Activated CD8-positive, alpha-beta memory T cell treated with anti-CD3 and anti-CD28 coated beads for 36 hours (primary cell): ENCODE results near the gene CD48. TPM values are rescaled to one million over a fixed set of nuclear protein-coding genes. Genes with fewer than 3 reads are reported as not detected.

Source experiments
- CTCF ChIA-PET: fragments of 350-600 bp; sonication (Branson Sonifier 250); formaldehyde crosslinking; loops from one replicate; lab custom pipeline; 2021; ENCODE audit warnings: antibody characterized with exemption; lab: Charles Lee
- POLR2A ChIA-PET: fragments of 350-600 bp; sonication (Branson Sonifier 250); formaldehyde crosslinking; loops from one replicate; lab custom pipeline; 2021; ENCODE audit warnings: antibody characterized with exemption; lab: Charles Lee
- total RNA-seq, 2 experiments: library from RNA; stranded (reverse); gene quantifications; one replicate each; pipeline ENCODE4 v1.2.3, GENCODE V29; 2021

CD48 gene
- total RNA-seq, 2 experiments from 2014 or later: 292 to 307 TPM

- CTCF ChIA-PET: interaction anchor here (1.2 kb wide), 1 partner anchor 16 kb away, joined by 5 read pairs; no protein-coding TSS in a partner anchor
Measured at GRCh38 chr1:160637821-160638539, 73.6 kb downstream of the CD48 start.

DNA sequence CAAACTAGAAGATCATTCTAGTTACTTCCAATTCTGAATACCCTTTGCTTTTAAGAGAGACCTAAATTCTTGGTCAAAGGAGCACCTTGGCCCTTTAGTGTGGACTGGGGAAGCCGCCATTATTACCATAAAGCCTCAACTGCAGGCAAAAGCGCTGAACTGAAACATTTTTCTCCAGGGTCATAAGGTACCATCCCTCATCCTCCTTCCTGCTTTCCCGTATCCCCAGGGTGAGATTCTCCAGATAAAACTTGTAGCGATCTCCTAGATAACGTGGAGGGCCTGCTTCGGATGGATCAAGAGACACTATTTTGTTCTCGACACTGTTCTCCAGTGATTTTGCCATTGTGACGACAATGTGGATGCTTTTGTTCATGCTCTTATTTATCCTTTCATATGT lies 74.6 kb downstream of the CD48 start:
- CTCF ChIA-PET: interaction anchor here (0.9 to 1.2 kb wide), 2 partner anchors 15 to 38 kb away, joined by 3 to 5 read pairs; no protein-coding TSS in a partner anchor
- POLR2A ChIA-PET: interaction anchor here (1.2 kb wide), 2 partner anchors 9 to 10 kb away, joined by 3 to 8 read pairs; partner anchors contain the start of gene SLAMF1

More at GRCh38 chr1:160637821-160638539, 73.6 kb downstream of the CD48 start:
- POLR2A ChIA-PET: interaction anchor here (0.7 to 1.2 kb wide), 3 partner anchors 9 to 191 kb away, joined by 3 to 8 read pairs (median 6); partner anchors contain the start of gene SLAMF1

DNA sequence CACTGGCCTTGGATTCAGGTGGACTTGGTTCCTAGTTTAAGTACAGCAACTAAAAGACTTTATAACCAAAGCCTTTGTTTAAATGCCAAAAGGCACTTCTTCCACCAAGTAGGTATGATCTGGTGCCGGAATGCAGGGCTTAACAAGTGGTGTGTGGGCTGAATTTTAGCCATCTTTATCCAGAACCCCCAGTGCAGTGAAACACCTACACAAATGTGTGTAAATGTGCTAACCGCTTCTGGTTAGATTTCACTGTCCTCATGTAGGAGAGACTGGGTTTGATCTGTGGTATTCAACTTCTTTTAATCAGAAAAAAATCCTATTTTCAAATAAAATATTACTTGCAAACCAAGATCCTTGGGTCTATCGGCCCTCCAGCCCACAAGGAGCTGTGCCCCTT lies 75.1 kb downstream of the CD48 start:
- POLR2A ChIA-PET: no interaction called here
- CTCF ChIA-PET: interaction anchor here (0.9 kb wide), 1 partner anchor 39 kb away, joined by 3 read pairs; no protein-coding TSS in a partner anchor

GRCh38 chr1:160636076-160636475 lies 75.5 kb downstream of the CD48 start:
- POLR2A ChIA-PET: interaction anchor here (0.6 to 0.7 kb wide), 3 partner anchors 27 to 810 kb away, joined by 3 to 4 read pairs (median 3); no protein-coding TSS in a partner anchor

GRCh38 chr1:160634543-160635491 lies 76.8 kb downstream of the CD48 start:
- POLR2A ChIA-PET: interaction anchor here (0.7 kb wide), 1 partner anchor 70 kb away, joined by 3 read pairs; no protein-coding TSS in a partner anchor
- CTCF ChIA-PET: interaction anchor here (0.7 kb wide), 1 partner anchor 48 kb away, joined by 3 read pairs; no protein-coding TSS in a partner anchor

More at GRCh38 chr1:160636076-160636475, 75.5 kb downstream of the CD48 start:
- CTCF ChIA-PET: no interaction called here

- ChIA-PET POLR2A (no interaction called here), CTCF (interaction anchor here (1.3 kb wide), 1 partner anchor 49 kb away, joined by 3 read pairs; no protein-coding TSS in a partner anchor)
Measured at GRCh38 chr1:160633330-160633903, 78.2 kb downstream of the CD48 start.

DNA sequence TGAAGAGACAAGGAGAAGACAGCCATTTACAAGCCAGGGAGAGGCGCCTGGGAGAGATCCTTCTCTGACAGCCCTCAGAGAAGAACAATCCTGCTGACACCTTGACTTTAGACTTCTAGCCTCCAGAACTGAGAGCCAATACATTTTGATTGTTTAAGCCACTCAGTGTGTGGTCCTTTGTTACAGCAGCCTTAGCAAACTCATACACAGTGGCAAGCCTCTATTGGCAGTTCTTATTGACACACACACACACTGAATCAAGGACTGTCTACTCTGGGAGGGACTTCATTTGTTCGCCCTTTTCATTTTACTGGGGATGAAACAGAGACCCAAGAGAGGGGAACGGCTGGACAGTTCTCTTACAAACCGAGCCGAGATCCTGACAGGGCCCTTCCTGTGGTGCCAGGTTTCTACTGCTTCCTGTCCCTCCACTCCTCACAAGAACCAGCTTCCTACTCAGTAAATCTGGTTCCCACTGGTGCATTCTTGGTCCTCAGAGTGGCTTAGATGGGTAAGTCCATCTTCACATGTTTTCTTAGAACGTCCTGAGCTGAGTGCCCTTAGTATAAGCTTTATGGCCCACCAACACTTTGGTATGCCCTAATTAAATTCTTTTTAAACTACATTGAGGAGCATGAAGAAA lies 79.5 kb downstream of the CD48 start:
- ChIA-PET POLR2A (no interaction called here), CTCF (interaction anchor here (0.8 to 1.3 kb wide), 3 partner anchors 13 to 51 kb away, joined by 3 read pairs; no protein-coding TSS in a partner anchor)

- ChIA-PET POLR2A (interaction anchor here (1.2 kb wide), 1 partner anchor 9 kb away, joined by 4 read pairs; no protein-coding TSS in a partner anchor), CTCF (interaction anchor here (1.1 kb wide), 1 partner anchor 11 kb away, joined by 3 read pairs; no protein-coding TSS in a partner anchor)
Measured at GRCh38 chr1:160630523-160631451, 80.8 kb downstream of the CD48 start.

GRCh38 chr1:160629286-160630210 lies 82.1 kb downstream of the CD48 start:
- CTCF ChIA-PET: interaction anchor here (1.1 to 1.6 kb wide), 2 partner anchors 11 to 46 kb away, joined by 4 to 8 read pairs; no protein-coding TSS in a partner anchor
- POLR2A ChIA-PET: interaction anchor here (1.0 to 2.5 kb wide), 4 partner anchors 8 to 46 kb away, joined by 3 to 9 read pairs (median 7); partner anchors contain the start of gene SLAMF1

- CTCF ChIA-PET: interaction anchor here (1.1 to 1.6 kb wide), 2 partner anchors 12 to 47 kb away, joined by 4 to 8 read pairs; no protein-coding TSS in a partner anchor
- POLR2A ChIA-PET: interaction anchor here (0.6 to 2.5 kb wide), 6 partner anchors 9 to 45 kb away, joined by 3 to 9 read pairs (median 4); partner anchors contain the start of gene SLAMF1
Measured at GRCh38 chr1:160628799-160629263, 82.8 kb downstream of the CD48 start.

Other genes with a start within 250 kb of the CD48 start
- 10 to 100 TPM; 40.0 to 41.9 TPM for gene SLAMF6, start 188.6 kb downstream of the CD48 start, total RNA-seq
- gene CD84, start 132.3 kb downstream of the CD48 start, total RNA-seq: 10 to 100 TPM; 15.7 to 17.6 TPM
- gene SLAMF1, start 64.8 kb downstream of the CD48 start, total RNA-seq: 100 to 1,000 TPM; 102 to 105 TPM
- 10 to 100 TPM; 75.2 to 75.4 TPM for gene SLAMF7, start 27.4 kb upstream of the CD48 start, total RNA-seq
- gene LY9, start 84.4 kb upstream of the CD48 start, total RNA-seq: 1 to 10 TPM; 4.2 to 4.8 TPM
- 1 to 10 TPM; 1.9 to 2.1 TPM for gene CD244, start 151.1 kb upstream of the CD48 start, total RNA-seq
- not detected for gene ITLN1, start 173.4 kb upstream of the CD48 start, total RNA-seq
- gene ITLN2, start 243.0 kb upstream of the CD48 start, total RNA-seq: not detected